ENCODE results near the gene DNAH14.

GRCh38 chr1:225290244-225290643, 360.8 kb downstream of the DNAH14 start:
- TF ChIP-seq CTCF (IDR thresholded peaks at IDR 0.05) (no peak), EZH2 (IDR thresholded peaks at IDR 0.05; ENCODE audit: borderline replicate concordance, insufficient read depth, low read depth, low read length, poor library complexity, severe bottlenecking) (no peak)

All from B cell (primary cell).